GM12801 (cell line): Measurements from ENCODE around the gene SLC1A1.

Experiments used
- CTCF ChIP-seq: IDR thresholded peaks from one replicate; pipeline ENCODE4 v1.5.1; 2011; ENCODE audit warnings: control low read depth; ENCODE audit not compliant: insufficient read length; ENCODE audit errors: extremely low read depth

Gene SLC1A1

GRCh38 chr9:4538621-4539020, 48.4 kb downstream of the SLC1A1 start:
- no peak for TF ChIP-seq CTCF

- TF ChIP-seq CTCF = no peak
These were observed 50.2 kb downstream of the SLC1A1 start for GRCh38 chr9:4540425-4540824.

GRCh38 chr9:4541281-4541680, 51.0 kb downstream of the SLC1A1 start:
- no peak for TF ChIP-seq CTCF

- TF ChIP-seq CTCF = no peak
These were observed 51.6 kb downstream of the SLC1A1 start for GRCh38 chr9:4541856-4542255.

- no peak for TF ChIP-seq CTCF
These were observed 56.7 kb downstream of the SLC1A1 start for GRCh38 chr9:4547016-4547415.

- TF ChIP-seq CTCF = no peak
These were observed 58.8 kb downstream of the SLC1A1 start for GRCh38 chr9:4548811-4549725.

- no peak for TF ChIP-seq CTCF
These were observed 59.6 kb downstream of the SLC1A1 start for GRCh38 chr9:4549751-4550295.
